CD4-positive, alpha-beta T cell treated with Interleukin-6 at 100 ng/mL for 8 hours (primary cell): Measurements from ENCODE around the gene TMEM132A.
A peak's percentile ranks its signal among the peaks of the same experiment; 100 is the strongest.

ENCODE experiments used
- DNase-seq: peaks from one replicate; pipeline ENCODE4 v3.0.0-alpha.2; 2020; ENCODE audit warnings: mixed read lengths, low spot score

Gene TMEM132A, protein sequence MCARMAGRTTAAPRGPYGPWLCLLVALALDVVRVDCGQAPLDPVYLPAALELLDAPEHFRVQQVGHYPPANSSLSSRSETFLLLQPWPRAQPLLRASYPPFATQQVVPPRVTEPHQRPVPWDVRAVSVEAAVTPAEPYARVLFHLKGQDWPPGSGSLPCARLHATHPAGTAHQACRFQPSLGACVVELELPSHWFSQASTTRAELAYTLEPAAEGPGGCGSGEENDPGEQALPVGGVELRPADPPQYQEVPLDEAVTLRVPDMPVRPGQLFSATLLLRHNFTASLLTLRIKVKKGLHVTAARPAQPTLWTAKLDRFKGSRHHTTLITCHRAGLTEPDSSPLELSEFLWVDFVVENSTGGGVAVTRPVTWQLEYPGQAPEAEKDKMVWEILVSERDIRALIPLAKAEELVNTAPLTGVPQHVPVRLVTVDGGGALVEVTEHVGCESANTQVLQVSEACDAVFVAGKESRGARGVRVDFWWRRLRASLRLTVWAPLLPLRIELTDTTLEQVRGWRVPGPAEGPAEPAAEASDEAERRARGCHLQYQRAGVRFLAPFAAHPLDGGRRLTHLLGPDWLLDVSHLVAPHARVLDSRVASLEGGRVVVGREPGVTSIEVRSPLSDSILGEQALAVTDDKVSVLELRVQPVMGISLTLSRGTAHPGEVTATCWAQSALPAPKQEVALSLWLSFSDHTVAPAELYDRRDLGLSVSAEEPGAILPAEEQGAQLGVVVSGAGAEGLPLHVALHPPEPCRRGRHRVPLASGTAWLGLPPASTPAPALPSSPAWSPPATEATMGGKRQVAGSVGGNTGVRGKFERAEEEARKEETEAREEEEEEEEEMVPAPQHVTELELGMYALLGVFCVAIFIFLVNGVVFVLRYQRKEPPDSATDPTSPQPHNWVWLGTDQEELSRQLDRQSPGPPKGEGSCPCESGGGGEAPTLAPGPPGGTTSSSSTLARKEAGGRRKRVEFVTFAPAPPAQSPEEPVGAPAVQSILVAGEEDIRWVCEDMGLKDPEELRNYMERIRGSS

DNA sequence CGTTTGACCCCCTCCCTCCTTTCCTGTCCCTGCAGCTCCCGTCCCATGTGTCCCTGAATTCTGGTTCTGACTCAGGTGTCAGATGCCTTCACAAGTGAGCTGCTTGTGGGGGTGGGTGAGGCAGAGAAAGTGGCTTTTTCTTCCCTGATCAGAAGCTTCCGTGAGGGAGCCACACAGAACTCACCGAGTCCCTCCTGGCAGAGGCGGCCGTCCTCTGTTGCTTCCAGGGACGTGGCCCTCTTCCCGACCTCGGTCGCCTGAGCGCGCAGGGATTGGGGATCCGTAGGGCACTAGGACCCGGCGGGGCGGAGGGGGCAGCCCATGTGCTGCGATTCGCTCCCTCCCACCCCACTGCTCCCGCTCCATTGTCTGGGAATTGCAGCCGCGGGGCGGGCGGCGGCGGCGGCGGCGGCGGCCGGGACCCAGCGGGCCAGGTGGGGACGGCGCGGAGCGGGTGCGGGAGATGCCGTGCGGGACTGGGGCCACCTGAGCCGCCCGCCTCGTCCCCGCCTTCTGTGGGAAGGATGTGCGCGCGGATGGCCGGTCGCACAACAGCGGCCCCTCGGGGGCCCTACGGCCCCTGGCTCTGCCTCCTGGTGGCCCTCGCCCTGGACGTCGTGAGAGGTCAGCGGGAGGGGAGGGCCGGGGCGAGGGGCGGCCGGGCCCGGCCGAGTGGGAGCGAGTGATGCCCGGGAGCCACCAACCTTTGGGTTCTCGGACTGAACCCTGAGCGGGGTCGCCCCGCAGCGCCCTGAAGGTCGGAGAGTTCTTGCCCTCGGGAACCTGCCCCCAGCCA is at the start of gene TMEM132A:
TMEM132A (plus strand) TSS at position 351 of the 796 bp plus-strand sequence; CDS start at position 525, 174 bp downstream.
- no peak for DNase-seq

DNA sequence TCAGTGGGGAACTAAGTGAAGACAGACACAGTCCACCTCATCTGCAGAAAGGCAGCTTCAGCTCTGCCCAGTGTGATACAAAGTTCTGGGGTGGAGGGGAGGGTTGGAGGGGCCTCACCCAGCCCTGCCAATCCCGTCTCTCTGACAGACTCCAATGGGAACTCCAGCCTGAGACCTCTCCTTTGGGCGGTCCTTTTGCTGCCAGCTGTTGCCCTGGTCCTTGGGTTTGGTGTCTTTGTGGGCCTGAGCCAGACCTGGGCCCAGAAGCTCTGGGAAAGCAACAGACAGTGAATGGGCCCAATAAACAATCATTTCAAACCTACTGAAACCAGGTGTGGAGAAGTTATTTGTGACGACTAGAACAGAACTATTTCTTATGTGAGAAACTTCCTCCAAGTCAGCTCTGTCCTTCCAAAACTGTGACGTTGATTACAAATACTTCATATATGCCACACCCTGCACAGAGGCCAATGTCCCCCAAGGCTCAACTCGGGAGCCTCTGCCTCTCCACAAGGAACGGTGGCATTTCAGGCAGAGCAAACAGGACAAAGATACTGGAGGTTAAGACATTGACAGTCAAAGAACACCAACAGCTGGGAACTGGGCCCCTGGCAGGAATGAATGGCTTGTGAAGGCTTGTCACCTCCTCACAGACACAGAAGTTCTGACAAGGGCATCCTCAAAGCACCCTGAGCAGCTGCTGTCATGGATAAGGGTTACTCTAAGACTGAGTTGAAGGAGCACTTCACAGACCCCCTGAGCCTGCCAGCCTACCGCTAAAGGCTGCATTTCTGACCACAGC is 48.7 kb upstream of the TMEM132A start:
- DNase-seq: no peak

DNA sequence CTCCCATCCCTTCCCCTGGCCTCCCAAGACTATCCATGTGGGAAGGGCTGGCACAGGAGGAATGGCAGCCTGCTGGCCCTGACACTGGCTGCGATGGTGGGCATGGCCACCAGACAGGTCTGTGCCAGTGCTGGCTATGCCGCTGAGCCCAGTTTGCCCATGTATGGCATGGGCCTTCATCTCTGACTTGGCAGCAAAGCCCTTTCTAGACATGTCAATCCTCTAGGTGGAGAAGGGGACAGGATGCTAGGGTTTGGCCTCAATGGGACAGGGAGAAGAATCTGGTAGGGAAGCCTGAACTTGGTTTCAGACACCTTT is 48.1 kb upstream of the TMEM132A start:
- no peak for DNase-seq

DNA sequence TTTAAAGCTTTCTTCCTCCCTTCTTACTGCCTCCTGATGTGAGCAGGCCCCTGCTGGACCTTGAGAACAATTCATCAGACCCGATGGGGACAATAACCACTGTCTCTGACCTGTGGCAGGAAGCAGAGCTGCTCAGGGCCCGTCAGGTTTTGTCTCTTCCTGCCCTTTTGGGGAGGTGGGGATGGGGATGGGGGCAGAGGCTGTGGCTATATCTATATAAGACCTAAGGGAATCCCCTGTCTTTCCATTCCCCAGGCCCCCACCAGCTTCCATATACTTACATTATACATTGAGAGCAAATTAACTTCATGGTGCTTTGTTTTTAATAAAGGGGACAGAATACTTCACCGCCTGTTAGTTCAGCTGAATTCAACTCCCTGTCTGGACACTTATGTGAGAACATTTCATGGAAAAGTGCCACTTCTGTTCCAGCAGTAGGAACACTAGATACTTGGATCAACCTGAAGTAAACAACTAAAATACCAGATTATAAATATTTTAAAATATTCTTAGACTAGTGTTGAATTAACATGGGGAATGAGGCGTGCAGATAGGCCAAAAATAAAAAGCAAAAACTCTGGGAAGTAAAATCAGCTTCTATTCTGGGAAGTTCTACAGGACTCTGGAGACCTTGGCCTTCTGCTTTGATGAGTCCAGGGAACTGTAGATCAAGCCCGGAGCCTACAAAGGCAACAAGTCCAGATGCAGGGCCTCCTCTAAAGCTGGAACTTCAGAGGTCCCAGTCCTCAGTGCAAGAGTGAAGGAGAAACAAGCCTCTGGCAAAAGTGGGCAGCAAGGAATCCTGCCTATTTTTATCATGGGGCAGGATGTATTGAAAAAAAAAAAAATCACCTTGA is 45.8 kb upstream of the TMEM132A start:
- no peak for DNase-seq

DNA sequence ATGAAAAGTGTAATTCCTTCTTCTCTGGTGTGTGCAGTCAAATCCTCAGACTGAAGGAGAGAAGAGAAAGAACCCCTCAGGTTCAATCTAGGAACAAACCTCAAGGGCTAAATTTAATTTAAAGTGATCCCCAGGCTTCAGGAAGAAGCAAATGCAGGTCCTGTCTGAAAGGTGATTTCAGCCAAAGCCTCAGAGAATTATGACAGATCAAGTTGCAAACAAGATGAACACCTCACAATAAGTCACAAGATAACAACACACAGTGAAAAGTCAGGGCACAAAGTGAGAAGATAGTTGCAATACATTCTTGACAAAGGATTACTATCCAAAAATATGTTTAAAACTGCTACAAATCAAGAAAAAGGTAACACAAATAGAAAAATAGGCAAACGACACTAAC is 45.2 kb upstream of the TMEM132A start:
- no peak for DNase-seq

DNA sequence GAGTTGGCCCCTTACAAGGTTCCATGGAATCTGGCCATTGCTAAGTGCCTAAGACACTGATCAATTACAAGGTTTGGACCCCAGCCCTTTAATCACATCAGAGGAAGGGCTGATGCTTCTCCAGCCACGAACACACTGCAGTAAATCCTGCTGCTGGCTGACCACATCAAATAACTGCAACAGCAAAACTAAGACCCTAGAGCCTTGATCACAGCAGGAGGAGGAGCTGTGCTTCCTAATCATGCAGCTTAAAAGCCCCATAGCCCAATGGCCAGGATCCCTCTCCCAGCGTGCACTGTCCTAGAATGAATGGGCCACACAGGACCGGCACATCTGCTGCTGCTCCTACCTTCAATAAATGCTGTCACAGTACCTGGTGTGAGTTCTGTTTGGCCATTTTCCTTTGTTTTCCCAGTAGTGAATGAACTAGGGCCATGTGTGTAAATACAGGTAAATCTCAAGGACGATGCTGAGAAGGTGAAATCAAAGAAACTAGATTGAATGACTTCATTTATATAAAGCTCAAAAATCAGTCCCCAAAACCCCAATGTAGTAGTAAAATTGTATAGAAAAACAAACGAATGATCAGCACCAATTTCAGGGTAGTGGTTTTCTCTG is 44.2 kb upstream of the TMEM132A start:
- DNase-seq: no peak

DNA sequence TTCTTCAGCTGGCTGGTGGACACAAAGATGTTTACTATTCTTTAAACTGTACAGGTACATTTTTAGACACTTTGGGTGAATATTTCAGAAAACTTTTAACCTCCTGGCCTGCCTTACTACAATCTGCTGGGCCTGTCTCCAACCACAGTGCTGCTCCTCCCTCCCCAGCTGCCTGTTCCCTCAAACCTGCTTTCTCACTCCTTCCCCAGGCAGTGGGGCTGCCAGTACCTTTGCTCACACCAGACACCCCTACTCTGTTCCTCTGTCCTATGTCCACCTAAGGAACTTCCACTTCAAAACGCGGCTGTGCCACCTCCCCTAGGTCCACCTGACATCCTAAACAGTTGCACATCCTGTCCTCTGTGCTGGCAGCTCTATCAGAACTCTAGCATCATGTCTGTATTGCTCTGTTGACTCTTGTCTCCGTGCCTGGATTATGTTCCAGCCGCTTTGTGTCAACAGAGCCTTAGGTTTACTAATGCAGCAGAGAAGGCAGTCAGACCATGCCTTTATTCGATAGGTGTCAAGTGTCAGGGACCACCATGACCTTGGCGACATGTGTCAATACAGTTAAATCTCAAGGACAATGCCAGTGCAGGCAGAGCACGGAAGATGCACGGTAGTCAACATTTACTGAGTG is 43.5 kb upstream of the TMEM132A start:
- DNase-seq: no peak

DNA sequence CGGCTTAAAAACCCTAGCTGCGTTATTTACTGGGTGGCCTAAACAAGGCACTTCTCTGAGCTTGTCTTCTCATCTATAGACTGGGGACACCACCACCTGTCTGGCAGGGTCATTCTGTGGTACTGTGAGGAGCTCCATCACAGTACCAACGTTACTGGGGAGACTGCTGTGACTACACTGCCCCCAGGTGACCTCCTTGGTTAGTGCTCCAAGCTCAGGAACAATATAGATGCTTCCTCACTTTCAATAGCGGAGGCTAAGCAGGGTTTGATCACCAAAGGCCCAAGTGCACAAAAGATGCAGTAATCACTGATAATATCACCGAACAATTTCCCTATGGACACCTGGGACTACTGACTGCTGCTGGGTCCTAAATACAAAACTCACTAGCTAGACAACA is 36.7 kb upstream of the TMEM132A start:
- no peak for DNase-seq

DNA sequence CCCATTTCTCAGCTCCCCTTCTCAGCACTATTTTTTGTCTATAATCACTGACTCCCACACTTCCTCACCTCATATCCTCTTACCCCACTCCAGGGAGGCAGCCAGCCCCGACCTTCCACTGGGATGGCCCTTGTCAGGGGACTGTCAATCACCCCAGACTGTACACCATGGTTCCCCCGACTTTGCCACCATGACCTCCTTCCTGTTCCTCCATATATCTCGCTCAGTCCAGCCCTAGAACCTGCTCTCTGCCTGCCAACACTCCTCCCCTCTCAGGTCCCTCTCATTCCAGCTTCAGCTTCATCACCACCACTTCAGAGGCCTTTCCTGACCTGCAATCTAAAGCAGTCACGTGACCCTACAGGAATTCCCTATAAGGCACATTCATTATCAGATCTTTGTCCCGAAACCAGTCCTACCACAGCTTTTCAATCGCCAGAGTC is 34.4 kb upstream of the TMEM132A start:
- DNase-seq: no peak

DNA sequence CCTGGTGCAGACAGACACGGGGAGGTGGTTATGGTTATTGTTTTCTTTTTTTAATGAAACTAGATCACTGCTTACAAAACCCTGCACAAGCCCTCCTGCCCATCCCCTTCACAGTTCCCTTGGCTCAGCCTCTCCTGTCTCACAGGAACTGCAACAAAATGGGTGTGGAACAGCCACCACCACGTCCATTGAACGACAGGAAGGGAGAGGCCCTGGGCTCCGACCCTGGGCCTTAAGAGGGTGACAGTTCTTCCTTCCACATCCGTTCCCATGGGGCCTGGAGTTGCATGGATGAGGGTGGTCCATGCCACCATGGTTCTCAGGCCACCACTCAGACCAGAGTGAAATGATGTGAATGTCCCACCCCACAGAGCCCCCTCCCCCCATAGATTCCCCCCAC is 33.6 kb upstream of the TMEM132A start:
- no peak for DNase-seq

DNA sequence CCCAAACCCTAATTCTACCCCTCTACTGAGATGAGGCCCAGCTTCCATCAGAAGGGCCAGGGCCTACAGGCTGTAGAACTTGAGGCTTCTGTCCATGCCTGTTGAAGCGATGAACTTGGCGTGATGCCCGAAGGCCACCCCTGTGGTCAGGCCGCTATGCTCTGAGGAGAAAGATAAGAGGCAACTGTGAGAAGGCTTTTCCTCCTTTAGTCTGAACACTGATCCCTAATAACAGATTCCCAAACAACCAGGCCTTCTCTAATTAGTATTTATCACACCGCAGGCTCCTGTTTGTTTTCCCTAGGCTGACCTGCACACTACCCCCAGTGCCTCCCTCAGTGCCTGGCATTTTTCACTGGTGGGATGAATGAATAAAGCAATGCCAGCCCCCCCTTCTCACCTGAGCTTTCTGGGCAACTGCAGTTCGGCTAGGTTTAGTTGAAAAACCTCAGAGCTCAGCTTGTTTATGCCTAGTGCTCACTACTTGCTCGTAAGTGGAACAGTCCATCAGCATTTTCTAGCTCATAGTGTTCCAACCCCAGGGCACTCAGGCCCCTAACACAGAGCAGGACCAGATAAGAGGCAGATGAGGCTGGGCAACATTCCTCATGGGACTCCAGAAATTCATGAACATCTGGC is 33.0 kb upstream of the TMEM132A start:
- DNase-seq: no peak

DNA sequence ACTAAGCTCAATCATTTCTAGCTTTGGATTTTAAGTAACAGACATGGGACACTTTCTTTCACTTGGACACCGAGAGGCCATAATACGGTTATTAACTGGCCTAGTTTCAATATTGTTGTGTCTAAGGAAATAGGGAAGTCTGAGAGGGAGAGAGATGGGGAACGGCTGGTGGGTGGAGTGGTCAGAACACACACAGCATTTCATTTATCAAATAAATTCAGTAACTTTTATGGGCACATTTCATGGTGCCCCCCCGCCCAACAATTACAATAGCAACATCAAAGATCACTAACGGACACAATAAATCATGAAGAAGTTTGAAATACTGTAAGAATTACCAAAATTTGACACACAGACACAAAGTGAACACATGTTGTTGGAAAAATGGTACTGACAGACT is 28.6 kb upstream of the TMEM132A start:
- DNase-seq: no peak

DNA sequence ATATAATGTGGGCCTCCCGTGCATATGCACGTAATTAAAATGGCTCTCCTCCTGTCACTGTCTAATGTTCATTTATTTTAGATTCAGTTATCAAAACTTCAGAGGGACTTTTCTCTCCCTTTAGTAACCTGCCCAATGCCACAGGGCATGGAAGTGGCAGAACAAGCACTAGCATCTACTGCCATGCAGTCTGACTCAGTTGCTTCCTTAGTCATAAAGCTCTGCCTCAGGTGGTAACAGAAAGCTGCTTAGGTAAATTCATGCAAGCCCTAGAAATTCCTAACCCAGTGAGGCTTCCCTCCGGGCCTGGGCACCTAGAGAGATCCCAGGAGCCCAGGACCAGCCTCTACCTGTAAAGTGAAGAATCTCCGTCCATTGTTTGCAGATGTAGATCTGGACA is 26.8 kb upstream of the TMEM132A start:
- no peak for DNase-seq

DNA sequence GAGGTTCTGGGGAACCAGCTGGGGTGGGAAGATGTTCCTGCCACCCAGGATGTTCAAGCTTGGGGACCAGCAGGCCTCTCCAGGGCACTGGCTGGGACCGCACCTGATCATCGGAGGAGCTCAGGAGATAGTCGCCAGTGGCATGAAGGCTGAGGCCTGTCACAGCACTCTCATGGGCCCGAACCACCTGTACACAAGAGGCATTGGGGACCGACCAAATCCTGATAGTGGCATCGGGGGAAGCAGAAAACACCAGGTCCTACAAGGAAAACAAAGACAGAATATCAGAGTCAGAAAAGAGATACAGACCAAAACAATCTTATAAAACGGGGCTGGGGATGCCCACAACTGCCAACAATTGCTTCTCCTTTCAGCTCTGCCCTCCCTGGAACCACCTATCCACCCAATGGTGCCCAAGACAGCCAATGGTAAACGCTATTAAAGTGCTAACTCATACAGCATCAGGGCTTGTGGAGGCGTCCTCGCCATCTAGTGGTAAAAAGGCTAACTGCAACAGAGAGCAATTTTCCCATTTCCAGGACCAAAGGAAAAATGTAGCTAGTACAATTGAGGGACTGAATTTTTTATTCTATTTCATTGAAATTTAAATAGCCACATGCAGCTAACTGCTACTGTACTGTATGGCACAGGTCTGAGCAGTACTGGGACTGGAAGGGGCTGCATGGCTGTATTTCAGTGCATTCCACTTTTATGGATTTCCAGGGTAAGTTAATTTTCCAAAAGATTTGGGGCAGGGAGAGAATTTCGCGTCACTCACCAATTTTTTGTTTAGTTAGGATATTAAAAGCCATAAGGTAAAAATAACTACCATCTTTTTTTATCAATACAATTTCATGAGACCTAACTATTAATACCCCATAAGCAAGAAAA is 25.0 kb upstream of the TMEM132A start:
- DNase-seq: peak; percentile 42

DNA sequence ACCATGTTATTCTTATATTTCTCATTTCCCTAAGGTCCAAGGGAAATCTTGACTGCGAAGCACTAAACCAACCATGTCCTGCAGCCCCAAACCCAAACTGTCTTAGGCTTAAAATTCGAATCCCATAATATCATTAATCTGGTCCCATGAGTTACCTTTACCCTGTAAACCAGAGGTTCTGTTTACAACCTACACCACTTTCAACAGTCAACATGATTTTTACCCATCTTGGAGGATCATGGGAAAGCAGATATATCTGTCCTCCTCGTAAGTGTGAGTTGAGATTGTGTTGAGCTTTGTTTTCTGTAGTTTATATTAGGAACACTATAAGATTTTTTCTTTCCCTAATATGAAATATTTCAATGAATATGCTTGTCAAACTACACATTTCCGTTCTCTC is 24.3 kb upstream of the TMEM132A start:
- DNase-seq: no peak

DNA sequence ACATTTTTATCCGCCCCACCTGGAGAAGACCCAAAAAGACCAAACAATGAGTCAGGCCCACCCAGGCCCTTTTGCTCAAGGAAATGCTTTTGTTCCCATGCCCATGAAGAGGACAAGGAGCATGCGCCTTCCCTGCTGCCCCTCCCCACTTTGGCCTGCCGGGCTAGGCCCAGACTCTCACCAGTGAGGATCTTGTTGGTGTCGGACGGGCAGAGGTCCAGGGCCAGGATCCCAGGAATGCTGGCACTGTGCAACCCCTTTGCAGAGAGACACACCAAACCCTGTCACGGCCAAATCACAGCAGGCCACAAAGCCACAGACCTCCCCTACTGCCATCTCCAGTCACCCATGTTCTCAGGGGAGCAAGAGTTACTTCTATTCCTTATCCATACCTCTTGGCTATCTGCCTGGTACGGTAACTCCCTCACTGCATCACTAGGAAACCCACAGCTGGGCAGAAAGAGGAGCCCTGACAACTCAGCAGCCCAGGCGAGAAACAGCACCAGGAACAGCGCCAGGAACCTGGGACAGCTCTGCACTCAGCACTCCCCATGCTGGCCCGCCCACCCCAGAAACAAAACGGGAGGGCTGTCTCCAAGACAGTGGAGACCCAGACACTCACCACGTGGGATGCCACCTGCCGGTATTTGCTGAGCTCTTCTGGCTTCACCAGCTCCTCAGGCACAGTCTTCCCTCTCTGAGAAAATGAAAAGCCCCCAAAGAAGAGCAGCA is 23.4 kb upstream of the TMEM132A start:
- DNase-seq: no peak

DNA sequence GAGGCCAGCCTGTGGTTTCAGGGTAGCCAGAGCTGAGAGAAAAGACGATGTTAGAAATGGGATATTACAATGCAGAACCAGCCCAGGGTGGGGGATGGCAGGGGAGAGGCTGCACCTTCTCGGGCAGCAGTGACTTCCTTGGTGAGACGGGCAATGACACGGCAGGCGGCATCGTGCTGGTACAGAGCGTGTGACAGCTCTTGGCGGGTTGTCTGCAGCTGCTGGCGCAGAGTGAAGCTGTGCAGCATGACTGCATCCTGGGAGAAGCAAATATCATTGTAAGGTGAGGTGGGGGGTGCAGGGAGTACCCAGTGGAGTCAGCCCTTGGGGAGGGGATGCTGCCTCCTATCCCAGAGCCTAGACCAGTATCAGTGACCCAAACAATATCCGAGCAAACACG is 21.6 kb upstream of the TMEM132A start:
- DNase-seq: no peak
